ENCODE data around the gene FYB1. TPM values are rescaled to one million over a fixed set of nuclear protein-coding genes. Genes with fewer than 3 reads are reported as not detected.

FYB1 gene
- total and polyA plus RNA-seq, 2 of the 4 experiments (the other 2 are of a cell fraction), result not detected

GRCh38 chr5:39260095-39260494 lies 40.7 kb upstream of the FYB1 start:
- ChIA-PET POLR2A (ENCODE audit: unreplicated experiment) (no interaction called here), CTCF (no interaction called here)
- ATAC-seq (ENCODE audit: low read depth), result no peak
- Histone ChIP-seq H3K27me3 (ENCODE audit: control insufficient read depth, insufficient read depth, low read length) (peaks cover 4% of the 10 kb centered on the region; the same call in 1 of the 2 replicates), H2AFZ (replicated peaks; ENCODE audit: low read length, poor library complexity) (no peak overlapping the region), H3K36me3 (ENCODE audit: control insufficient read depth, insufficient read depth, low read length) (no peaks in the 10 kb centered on the region), H3K27ac (ENCODE audit: insufficient read depth, low read length) (no peak overlapping the region), H3K56ac (ENCODE audit: extremely low read depth, insufficient read depth, low read length) (no peak overlapping the region), H2AK9ac (replicated peaks; ENCODE audit: low read depth, low read length, poor library complexity) (no peak overlapping the region), H2BK120ac (ENCODE audit: low read depth, low read length) (no peak overlapping the region), H2AK5ac (ENCODE audit: low read depth, low read length) (no peak overlapping the region), H3K4me1 (ENCODE audit: control insufficient read depth, insufficient read depth, low read length) (no peaks in the 10 kb centered on the region), H4K20me1 (ENCODE audit: insufficient read depth, low read length) (no peaks in the 10 kb centered on the region), H2BK5ac (ENCODE audit: low read depth, low read length, poor library complexity, severe bottlenecking) (no peak overlapping the region), H3K9ac (ENCODE audit: low read depth, low read length) (no peak overlapping the region), H4K91ac (ENCODE audit: insufficient read depth, low read depth, low read length) (no peak overlapping the region), H3K14ac (replicated peaks; ENCODE audit: low read depth, low read length) (no peak overlapping the region), H3K18ac (ENCODE audit: low read depth, low read length) (no peak overlapping the region), H3K4me3 (ENCODE audit: insufficient read depth, low read depth, low read length) (no peak overlapping the region), H3K79me1 (ENCODE audit: low read depth in 1 of 2, low read length in 2 of 2) (no peaks in the 10 kb centered on the region), H2BK20ac (ENCODE audit: low read depth, low read length) (no peak overlapping the region), H4K8ac (ENCODE audit: low read depth in 2 of 2, low read length in 2 of 2) (no peak overlapping the region), H3K9me3 (ENCODE audit: control insufficient read depth, insufficient read depth, low read length) (no peaks in the 10 kb centered on the region; the same call in 1 of the 2 replicates), H3K4me2 (ENCODE audit: low read depth, low read length) (no peak overlapping the region), H2BK15ac (ENCODE audit: low read depth, low read length) (no peak overlapping the region), H3K4ac (ENCODE audit: low read depth, low read length) (no peak overlapping the region), H3K9me1 (ENCODE audit: insufficient read depth, low read length) (no peaks in the 10 kb centered on the region), H3K23ac (ENCODE audit: low read depth, low read length) (no peak overlapping the region), H4K5ac (ENCODE audit: low read depth, low read length) (no peak overlapping the region)
- no TSS peak for BruUV-seq (replicated peaks)
- in situ Hi-C loops (cut with MboI; ENCODE audit: low sequenced_read_pairs), result no loop called here
- intact Hi-C loops (cut with micrococcal nuclease), result loop anchor here (5.0 kb wide), 1 partner anchor 52 kb away; no protein-coding TSS in a partner anchor
- DNase-seq, result no peak
- dilution Hi-C loops (cut with HindIII; ENCODE audit: low sequenced_read_pairs, unreplicated experiment), result no loop called here
- TF ChIP-seq BHLHE40 (IDR thresholded peaks at IDR 0.05; ENCODE audit: low read depth, low read length) (no peak), MAZ (IDR thresholded peaks at IDR 0.05; ENCODE audit: borderline replicate concordance, low read depth, low read length) (no peak), RFX5 (IDR thresholded peaks at IDR 0.05; ENCODE audit: low read depth, low read length) (no peak), USF2 (IDR thresholded peaks at IDR 0.05; ENCODE audit: low read depth, low read length) (no peak), FOS (IDR thresholded peaks at IDR 0.05; ENCODE audit: low read depth, low read length) (no peak), CTCF (conservative IDR thresholded peaks at IDR 0.05; ENCODE audit: low read depth, low read length) (no peak), CEBPB (IDR thresholded peaks at IDR 0.05; ENCODE audit: low read depth, low read length) (no peak)
